Measurements from ENCODE around the gene SPOUT1.

Gene SPOUT1

GRCh38 chr9:128835246-128836210 lies 5.9 kb upstream of the SPOUT1 start:
- DNase-seq = no peak

DNA sequence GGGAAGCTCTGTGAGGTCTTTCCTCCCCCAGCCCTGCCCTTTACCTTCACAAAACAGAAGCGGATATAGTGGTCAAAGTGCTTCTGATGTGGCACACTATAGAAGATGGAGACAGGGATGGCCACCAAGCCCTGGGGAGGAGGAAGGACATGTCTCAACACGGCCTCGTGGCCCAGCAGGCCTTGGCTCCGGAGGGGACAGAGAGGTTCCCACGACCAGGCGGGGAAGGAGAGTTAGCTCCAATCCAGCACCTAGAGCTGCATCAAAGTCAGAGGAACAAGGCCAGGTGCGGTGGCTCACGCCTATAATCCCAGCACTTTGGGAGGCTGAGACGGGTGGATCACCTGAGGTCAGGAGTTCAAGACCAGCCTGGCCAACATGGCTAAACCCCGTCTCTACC lies 4.1 kb upstream of the SPOUT1 start:
- DNase-seq = no peak

GRCh38 chr9:128828719-128829452 lies 708 bp downstream of the SPOUT1 start:
- DNase-seq = no peak

GRCh38 chr9:128828267-128828666 lies 1.3 kb downstream of the SPOUT1 start:
- DNase-seq = no peak

GRCh38 chr9:128825923-128826700 lies 3.5 kb downstream of the SPOUT1 start:
- no peak for DNase-seq

DNA sequence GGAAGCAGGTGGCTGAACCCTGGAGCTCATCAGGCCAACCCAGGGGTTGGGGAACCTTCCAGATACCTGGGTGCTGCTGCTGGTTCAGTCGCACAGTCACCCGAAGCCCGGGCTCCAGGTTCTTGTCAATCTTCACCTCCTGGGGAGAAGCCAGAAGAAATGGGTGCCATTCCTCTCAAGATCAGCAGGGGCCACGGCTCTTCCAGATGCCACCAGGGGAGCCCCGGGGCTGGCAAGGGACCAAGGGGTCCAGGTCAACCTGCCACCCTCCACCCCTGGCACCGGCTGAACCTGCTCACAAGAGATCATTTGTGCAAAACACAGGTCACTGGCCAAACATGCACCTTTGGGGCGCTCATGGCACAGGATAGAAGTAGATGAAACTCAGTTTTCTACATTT lies 4.7 kb downstream of the SPOUT1 start:
- no peak for DNase-seq

- no peak for DNase-seq
Measured at GRCh38 chr9:128823903-128824406, 5.6 kb downstream of the SPOUT1 start.

DNA sequence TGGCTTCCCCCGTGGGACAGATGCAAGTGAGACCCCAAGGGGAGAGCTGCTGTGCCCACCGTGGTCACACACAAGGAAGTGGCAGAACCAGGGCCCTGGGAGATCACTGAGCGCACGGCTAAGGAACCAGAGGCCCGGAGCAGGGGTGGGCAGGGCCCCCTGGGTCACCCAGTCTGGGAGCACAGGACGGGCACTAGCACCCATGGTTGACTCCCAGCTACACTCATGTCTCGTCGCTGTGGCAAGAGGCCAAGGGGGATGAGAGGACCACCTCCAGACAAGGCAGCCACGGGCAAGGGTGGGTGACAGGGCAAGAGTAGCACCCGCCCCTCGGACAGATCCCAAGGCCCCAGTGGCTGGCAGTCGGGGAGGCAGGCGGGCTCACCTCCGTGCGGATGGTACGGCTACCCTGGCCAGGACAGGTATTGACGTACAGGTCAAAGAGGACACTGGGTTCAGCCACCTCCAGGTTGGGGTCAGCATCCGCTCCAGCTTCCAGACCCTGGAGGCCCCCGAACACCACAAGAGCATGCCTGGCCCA lies 6.2 kb downstream of the SPOUT1 start:
- no peak for DNase-seq

DNA sequence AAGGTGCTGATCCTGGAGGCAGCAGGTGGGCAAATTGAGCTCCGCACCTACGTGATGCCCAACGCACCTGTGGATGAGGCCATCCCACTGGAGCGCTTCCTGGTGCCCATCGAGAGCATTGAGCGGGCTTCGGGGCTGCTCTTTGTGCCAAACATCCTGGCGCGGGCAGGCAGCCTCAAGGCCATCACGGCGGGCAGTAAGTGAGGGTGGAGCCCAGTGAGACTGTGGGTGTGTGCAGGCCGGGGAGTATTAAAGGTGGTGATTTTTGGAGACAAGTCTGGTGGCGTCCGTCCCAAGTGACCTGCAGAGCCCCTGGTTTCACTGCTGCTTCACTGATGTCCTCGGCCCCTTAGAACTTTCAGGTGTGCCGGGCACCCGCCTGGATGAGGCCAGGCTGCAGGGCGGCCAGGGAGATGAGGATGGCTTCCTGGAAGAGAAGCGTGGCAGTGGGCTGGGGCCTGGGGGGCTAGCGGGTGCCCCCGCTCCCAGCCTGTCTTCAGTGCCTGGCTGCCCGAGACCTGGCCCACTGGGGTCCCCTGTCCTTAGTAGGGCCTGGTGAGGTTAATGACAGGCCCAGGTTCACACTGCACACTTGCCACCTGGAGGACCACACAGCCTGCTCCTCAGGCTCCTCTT lies 7.1 kb downstream of the SPOUT1 start:
- DNase-seq = no peak

DNA sequence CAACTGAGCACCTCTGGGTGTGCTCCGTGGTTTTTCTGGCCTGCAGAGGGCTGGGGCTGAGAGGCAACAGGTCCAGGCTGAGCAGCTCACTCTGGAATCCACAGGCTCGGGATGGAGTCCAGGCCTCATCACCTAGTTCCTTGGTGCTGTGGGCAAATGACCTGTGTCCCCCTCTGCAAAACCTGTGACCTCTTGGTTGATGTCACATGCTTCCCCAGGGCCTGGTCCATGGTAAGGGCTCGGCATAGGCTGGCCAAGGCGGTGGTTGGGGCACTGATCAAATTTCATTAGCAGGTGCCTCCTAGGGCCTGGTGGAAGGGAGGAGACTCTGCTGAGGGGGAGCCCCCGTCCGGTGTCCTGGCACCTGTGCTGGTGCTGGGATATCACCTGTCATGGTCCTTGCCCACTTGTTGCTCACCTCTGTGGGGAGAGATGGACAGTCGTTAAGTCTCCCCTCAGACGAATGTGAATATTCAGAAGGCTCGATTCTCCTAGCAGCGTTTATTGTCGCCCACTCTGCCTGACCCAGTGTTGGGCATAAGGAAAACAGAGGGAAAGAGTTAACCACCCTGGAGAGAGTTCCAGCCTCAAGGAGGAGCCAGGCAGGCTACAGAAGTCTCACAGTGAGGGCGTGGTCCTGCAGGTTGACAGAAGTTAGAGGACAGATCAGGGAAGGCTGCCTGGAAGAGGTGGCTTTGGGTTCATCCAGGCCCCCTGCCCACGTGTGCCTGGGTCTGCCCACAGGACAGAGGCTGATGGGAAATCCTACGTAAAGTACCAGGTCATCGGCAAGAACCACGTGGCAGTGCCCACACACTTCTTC lies 7.8 kb downstream of the SPOUT1 start:
- no peak for DNase-seq

DNA sequence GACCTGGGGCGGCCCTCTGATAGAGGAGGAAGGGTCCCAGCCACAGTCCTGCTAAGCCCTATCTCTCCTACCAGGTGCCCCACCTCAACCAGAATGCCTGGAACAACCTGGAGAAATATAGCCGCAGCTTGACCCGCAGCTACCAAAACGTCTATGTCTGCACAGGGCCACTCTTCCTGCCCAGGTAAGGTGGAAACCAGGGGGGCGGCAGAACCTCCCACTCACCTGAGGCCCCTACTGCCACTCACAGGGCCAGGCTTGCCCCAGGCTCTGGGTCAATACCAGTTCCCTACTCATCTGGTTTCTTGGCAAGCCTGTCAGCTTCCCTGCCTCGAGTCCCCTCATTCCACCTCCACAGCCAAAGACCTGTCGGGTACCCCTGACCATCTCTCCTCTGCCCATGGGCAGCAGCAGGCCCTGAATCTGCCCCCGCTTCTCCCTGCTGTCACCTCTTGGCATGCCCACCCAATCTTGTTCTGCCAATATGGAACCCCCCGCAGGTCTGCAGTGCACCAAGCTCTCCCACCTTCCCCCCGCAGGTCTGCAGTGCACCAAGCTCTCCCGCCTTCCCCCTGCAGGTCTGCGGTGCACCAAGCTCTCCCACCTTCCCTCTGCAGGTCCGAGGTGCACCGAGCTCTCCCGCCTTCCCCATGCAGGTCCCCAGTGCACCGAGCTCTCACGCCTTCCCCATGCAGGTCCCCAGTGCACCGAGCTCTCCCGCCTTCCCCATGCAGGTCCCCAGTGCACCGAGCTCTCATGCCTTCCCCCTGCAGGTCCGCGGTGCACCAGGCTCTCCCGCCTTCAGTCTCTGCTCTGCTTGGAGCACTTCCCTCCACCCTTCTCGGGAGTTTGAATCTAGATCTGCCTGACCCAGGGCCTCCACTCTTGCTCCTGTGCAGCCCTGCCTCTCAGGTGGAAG lies 8.7 kb downstream of the SPOUT1 start:
- DNase-seq = no peak

DNA sequence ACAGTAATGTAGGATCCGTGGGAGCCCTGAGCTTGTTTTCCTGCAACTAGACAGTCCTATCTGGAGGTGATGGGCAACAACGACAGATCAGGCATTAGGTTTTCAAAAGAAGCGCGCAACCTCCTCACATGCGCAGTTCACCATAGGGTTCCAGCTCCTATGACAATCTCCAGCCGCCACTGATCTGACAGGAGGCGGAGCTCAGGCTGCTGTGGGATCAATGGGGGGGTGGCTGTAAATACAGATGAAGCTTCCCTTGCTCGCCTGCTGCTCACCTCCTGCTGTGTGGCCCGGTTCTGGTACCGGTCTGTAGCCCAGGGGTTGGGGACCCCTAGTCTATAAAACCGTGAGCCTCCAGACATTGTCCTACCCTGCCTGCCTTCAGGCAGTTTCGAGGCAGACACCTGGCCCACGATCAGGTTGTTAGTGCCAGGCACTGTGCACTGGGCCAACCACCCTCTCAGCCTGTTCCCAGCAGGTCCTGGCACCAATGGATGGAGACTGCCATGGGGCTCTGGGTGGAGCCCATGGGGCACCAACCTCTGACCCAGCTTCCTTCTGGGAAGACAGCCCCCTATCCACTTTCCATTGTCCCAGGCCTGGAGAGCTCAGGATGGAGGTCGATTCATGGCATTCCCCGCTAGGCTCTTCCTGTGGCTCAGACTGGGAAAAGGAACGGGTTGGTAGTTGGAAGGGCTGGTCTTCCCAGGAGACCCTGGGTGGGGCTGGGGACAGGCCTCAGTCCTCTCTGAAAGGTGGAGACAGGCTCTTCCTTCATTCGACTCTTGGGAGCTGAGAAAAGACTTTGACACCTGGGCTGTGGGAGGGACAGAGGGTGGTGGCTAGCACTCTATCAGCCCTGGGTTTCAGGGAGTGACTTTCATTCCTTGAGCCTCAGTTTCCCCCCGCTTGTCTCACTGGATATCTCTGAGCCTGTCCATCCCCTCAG lies 9.6 kb downstream of the SPOUT1 start:
- DNase-seq = peak; percentile 30

DNA sequence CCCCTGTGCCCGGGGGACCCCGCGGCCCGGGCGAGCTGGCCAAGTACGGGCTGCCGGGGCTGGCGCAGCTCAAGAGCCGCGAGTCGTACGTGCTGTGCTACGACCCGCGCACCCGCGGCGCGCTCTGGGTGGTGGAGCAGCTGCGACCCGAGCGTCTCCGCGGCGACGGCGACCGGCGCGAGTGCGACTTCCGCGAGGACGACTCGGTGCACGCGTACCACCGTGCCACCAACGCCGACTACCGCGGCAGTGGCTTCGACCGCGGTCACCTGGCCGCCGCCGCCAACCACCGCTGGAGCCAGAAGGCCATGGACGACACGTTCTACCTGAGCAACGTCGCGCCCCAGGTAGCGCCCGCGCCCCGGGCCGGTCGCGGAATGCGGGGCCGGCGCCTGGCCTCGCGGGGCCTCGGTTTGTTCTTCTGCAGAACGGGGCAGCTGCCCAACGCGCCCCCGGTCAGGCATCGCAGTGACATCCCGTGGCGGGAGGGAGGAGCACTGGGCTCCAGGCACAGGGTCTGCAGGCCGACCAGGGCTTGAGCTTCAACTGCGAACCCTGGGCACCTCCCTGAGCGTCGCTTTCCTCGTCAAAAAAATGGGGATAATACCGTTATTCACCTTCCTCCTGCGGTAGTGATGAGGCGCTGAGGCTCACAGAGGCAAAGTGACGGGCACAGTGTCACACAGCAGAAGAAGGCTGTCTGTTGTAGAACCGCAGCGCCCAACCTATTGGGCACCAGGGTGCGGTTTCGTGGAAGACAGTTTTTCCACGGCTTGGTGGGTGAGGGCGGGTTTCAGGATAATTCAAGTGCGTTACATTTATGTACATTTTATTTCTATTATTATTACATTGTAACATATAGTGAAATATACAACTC lies 10.5 kb downstream of the SPOUT1 start:
- no peak for DNase-seq

DNA sequence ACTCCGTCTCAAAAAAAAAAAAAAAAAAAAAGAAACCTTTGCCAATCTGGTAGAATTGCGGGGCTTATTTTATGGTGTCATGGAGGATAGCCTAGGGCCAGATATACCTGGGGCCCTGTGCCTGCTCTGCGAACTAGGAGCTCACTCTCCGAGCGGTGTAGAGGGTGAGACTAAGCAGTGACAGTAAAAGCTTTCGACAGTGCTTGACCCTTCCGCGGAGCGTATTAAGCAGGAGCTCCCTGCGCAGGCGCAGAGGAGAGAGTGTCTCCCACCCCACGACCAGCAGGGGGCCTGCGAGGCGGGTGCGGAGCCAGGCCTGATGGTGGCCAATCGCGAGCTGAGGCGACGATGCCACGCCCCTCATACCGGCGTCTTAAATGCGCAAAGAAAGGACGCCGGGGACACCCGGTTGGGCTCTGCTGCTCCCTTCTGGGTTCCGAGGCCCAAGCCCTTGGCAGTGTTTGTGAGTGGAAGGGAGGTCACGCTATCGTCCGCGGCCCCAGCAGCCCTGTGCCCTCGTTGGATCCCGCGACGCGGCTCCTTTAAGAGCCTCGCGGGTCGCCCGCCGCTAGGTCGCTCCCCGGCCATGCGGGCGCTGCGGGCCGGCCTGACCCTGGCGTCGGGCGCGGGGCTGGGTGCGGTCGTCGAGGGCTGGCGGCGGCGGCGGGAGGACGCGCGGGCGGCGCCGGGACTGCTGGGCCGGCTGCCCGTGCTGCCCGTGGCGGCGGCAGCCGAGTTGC lies 11.3 kb downstream of the SPOUT1 start, which contains the start of gene ENDOG:
ENDOG (plus strand) TSS at position 402 of the 740 bp plus-strand sequence; CDS start at position 587, 185 bp downstream.
- peak; percentile 97 for DNase-seq

DNA sequence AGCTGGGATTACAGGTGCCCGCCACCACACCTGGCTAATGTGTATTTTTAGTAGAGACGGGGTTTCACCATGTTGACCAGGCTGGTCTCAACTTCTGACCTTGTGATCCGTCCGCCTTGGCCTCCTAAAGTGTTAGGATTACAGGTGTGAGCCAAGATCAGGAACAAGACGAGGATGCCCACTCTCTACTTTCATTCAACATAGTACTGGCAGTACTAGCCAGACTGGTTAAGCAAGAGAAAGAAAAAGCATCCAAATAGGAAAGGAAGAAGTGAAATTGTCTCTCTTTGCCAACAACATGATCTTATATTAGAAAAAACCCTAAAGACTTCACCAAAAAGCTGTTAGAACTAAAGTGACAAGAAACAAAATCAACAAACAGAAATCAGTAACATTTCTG lies 18.7 kb downstream of the SPOUT1 start:
- DNase-seq = no peak

DNA sequence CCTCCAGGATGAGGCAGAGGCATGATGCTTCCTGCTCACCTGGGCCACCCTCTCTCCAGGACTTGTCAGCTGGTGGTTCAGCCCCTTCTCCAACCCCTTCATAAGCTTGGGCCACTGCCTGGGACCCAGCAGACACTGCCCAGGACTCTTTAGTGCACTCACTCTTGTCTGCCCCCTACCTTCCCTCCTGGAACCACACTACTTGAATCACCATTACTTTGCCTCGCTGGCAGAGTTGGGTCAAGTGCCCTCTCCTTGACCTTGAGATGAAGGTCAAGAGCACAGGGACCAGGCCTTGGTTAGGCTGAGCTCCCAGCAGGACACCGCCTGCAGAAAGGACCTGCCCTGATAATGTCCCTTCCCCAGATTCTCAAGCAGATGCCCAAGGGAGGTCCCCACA lies 19.8 kb downstream of the SPOUT1 start:
- no peak for DNase-seq

Data from fibroblast of skin of scalp (primary cell).